ENCODE results near the gene DAGLA. TPM values are rescaled to one million over a fixed set of nuclear protein-coding genes. Genes with fewer than 3 reads are reported as not detected.

Gene DAGLA
- total RNA-seq, 1 experiment from 2014 or later: 4.5 TPM

DNA sequence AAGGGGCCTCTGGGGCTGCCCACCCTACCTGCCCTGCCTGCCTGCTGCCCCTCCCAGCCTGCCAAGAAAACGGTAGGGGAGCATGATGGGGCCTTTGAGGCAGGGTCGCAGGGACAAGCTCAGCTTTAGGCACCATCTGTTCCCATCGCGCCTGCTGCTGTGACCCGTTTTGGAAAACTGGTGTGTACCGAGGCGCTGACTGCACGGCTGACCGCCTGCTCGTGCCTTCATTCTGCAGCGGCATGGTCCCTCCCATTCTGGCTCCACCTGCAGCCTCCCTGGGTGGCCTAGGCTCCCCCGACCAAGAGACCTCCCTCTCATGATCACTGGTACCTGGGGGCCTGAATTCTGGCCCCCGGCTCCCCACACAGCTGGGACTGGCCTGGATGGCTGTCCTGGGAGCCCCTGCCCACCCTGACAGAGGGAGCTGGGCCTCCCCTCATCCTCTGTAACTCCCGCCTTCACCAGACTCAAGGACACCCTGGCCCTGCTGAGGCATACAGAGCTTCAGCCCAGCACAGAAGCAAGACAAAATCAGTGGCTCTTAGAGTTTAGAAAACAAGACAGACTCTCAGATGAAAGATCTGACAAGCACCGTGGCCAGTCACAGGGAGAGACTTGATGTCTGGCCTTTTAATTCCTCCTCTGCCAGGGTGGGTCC is 65.7 kb downstream of the DAGLA start:
- Histone ChIP-seq H3K9ac (ENCODE audit: extremely low read depth, insufficient read length, low read length) (no peak overlapping the region), H2BK15ac (ENCODE audit: low read depth, low read length) (no peak overlapping the region), H3K18ac (ENCODE audit: insufficient read length, low read depth, low read length) (no peak overlapping the region), H3K56ac (ENCODE audit: insufficient read length, low read depth, low read length) (no peak overlapping the region), H3K23me2 (ENCODE audit: insufficient read length, low read depth, low read length, poor library complexity, severe bottlenecking) (no peaks in the 10 kb centered on the region), H2BK120ac (ENCODE audit: low read depth, low read length, poor library complexity, severe bottlenecking) (no peak overlapping the region), H4K8ac (replicated peaks; ENCODE audit: insufficient read length, low read depth, low read length) (no peak overlapping the region), H2BK12ac (ENCODE audit: insufficient read length, low read depth, low read length) (no peak overlapping the region), H3K4ac (ENCODE audit: low read depth, low read length) (no peak overlapping the region), H4K20me1 (ENCODE audit: control insufficient read depth, insufficient read depth, insufficient read length) (no peaks in the 10 kb centered on the region), H4K91ac (ENCODE audit: insufficient read length, low read depth, low read length) (no peak overlapping the region), H3K79me2 (ENCODE audit: insufficient read depth, low read length) (no peaks in the 10 kb centered on the region), H3K79me1 (ENCODE audit: insufficient read depth, low read depth, low read length, poor library complexity, severe bottlenecking) (no peaks in the 10 kb centered on the region), H2AFZ (ENCODE audit: low read length) (no peak overlapping the region), H3K27me3 (ENCODE audit: insufficient read depth, low read length) (no peaks in the 10 kb centered on the region), H2BK5ac (ENCODE audit: insufficient read length, low read length) (no peak overlapping the region), H3K4me1 (ENCODE audit: insufficient read depth, low read length) (peaks cover 2% of the 10 kb centered on the region; the same call in 1 of the 2 replicates), H3K4me2 (ENCODE audit: insufficient read depth, insufficient read length, low read length) (no peak overlapping the region), H3K27ac (ENCODE audit: insufficient read length, low read depth, low read length) (no peak overlapping the region), H4K5ac (ENCODE audit: insufficient read length, low read depth, low read length) (no peak overlapping the region), H2BK20ac (ENCODE audit: low read depth, low read length, poor library complexity, severe bottlenecking) (no peak overlapping the region), H3K14ac (ENCODE audit: insufficient read depth, low read length) (no peak overlapping the region; the same call in 1 of the 2 replicates), H3K23ac (ENCODE audit: insufficient read length, low read depth, low read length) (no peak overlapping the region), H2AK5ac (ENCODE audit: insufficient read length, low read length) (no peak overlapping the region), H3T11ph (ENCODE audit: low read length) (no peak overlapping the region), H3K9me3 (ENCODE audit: control insufficient read depth, low read depth, low read length) (no peaks in the 10 kb centered on the region)
- H3K4me1 Mint-ChIP-seq: peaks cover 23 to 40% of the 10 kb centered on the region in 2 experiments
- no peaks in the 10 kb centered on the region; a peak in 2 of 5 replicates for H3K9me3 Mint-ChIP-seq
- no CpG with 5 or more reads among the region's 15 CpGs for WGBS (ENCODE audit: extremely low coverage, insufficient read length, low lambda C conversion rate)
- H3K36me3 Mint-ChIP-seq (ENCODE audit: insufficient read depth in 1 of 3, low read depth in 3 of 3): peaks cover 5 to 12% (median 5%) of the 10 kb centered on the region in 3 experiments; a peak in 5 of 7 replicates
- H3K4me3 Mint-ChIP-seq: no peak overlapping the region; a peak in 1 of 5 replicates
- H3K27ac Mint-ChIP-seq: peak overlapping the region in 1 of 3 experiments; percentile 87; a peak in 2 of 7 replicates
- no peak for DNase-seq
- peaks cover 9% of the 10 kb centered on the region for H3K27me3 Mint-ChIP-seq (ENCODE audit: low read depth)
- TF ChIP-seq, protein P1, sequence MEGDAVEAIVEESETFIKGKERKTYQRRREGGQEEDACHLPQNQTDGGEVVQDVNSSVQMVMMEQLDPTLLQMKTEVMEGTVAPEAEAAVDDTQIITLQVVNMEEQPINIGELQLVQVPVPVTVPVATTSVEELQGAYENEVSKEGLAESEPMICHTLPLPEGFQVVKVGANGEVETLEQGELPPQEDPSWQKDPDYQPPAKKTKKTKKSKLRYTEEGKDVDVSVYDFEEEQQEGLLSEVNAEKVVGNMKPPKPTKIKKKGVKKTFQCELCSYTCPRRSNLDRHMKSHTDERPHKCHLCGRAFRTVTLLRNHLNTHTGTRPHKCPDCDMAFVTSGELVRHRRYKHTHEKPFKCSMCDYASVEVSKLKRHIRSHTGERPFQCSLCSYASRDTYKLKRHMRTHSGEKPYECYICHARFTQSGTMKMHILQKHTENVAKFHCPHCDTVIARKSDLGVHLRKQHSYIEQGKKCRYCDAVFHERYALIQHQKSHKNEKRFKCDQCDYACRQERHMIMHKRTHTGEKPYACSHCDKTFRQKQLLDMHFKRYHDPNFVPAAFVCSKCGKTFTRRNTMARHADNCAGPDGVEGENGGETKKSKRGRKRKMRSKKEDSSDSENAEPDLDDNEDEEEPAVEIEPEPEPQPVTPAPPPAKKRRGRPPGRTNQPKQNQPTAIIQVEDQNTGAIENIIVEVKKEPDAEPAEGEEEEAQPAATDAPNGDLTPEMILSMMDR (conservative IDR thresholded peaks at IDR 0.05): no peak

All from H9 (cell line).